ENCODE results near the gene ZMIZ1. TPM values are rescaled to one million over a fixed set of nuclear protein-coding genes. Genes with fewer than 3 reads are reported as not detected.
A peak's percentile ranks its signal among the peaks of the same experiment; 100 is the strongest.

Gene ZMIZ1
- total and polyA plus RNA-seq, 2 donors from 2014 or later = 14.2 to 97.6 TPM

- H3K4me3 ChIP-seq (ENCODE audit: low read length in 3 of 3) = no peak overlapping the region
- H3K36me3 ChIP-seq (ENCODE audit: control insufficient read depth in 2 of 3, insufficient read depth in 3 of 3, low read length in 3 of 3) = no peaks in the 10 kb centered on the region
- H3K27ac ChIP-seq (ENCODE audit: low read depth in 2 of 2, low read length in 2 of 2) = peak overlapping the region; percentile 26 to 71
- peaks cover 0 to 37% (median 8%) of the 10 kb centered on the region in 3 donors for H3K4me1 ChIP-seq (ENCODE audit: control insufficient read depth in 2 of 3, insufficient read depth in 2 of 3, low read depth in 1 of 3, low read length in 3 of 3)
- intact Hi-C loops (cut with DNase I) = no loop called here
- no peaks in the 10 kb centered on the region for H3K27me3 ChIP-seq (ENCODE audit: control insufficient read depth, insufficient read depth, low read length)
- no peaks in the 10 kb centered on the region for H3K9me3 ChIP-seq (ENCODE audit: control insufficient read depth in 2 of 3, insufficient read depth in 1 of 3, low read length in 3 of 3)
- no peak for DNase-seq
- H3K9ac ChIP-seq (ENCODE audit: low read length in 3 of 3) = no peak overlapping the region
- no peak for FAIRE-seq
- TF ChIP-seq, protein P1, sequence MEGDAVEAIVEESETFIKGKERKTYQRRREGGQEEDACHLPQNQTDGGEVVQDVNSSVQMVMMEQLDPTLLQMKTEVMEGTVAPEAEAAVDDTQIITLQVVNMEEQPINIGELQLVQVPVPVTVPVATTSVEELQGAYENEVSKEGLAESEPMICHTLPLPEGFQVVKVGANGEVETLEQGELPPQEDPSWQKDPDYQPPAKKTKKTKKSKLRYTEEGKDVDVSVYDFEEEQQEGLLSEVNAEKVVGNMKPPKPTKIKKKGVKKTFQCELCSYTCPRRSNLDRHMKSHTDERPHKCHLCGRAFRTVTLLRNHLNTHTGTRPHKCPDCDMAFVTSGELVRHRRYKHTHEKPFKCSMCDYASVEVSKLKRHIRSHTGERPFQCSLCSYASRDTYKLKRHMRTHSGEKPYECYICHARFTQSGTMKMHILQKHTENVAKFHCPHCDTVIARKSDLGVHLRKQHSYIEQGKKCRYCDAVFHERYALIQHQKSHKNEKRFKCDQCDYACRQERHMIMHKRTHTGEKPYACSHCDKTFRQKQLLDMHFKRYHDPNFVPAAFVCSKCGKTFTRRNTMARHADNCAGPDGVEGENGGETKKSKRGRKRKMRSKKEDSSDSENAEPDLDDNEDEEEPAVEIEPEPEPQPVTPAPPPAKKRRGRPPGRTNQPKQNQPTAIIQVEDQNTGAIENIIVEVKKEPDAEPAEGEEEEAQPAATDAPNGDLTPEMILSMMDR (IDR thresholded peaks at IDR 0.05; ENCODE audit: borderline replicate concordance, extremely low read depth, insufficient read depth) = no peak
Measured at GRCh38 chr10:79238158-79238520, 169.4 kb downstream of the ZMIZ1 start.

DNA sequence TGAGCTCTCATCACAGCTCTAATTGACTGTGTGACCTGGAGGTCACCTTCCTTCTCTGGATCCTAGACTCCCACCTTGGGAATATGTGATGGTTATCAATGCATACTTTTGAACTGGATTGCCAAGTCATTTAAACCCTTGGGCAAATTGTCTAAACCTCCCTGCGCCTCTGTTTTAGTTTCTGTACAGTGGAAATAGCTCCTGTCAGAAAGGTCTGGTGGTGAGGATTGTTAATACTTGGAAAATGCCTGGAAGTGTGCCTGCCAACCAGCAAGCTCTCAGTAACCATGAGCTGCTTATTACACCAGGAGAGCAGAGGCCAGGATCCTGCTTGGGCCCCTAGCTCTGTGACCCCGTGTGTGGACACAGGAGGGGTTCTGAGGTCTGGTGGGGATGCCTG lies 169.8 kb downstream of the ZMIZ1 start:
- Histone ChIP-seq H3K9ac (ENCODE audit: low read length in 3 of 3) (peak overlapping the region in 1 of 3 donors; percentile 42), H3K36me3 (ENCODE audit: control insufficient read depth in 2 of 3, insufficient read depth in 3 of 3, low read length in 3 of 3) (no peaks in the 10 kb centered on the region), H3K9me3 (ENCODE audit: control insufficient read depth in 2 of 3, insufficient read depth in 1 of 3, low read length in 3 of 3) (no peaks in the 10 kb centered on the region), H3K27ac (ENCODE audit: low read depth in 2 of 2, low read length in 2 of 2) (peak overlapping the region; percentile 53 to 71), H3K4me3 (ENCODE audit: low read length in 3 of 3) (no peak overlapping the region), H3K4me1 (ENCODE audit: control insufficient read depth in 2 of 3, insufficient read depth in 2 of 3, low read depth in 1 of 3, low read length in 3 of 3) (peaks cover 0 to 37% (median 8%) of the 10 kb centered on the region in 3 donors), H3K27me3 (ENCODE audit: control insufficient read depth, insufficient read depth, low read length) (no peaks in the 10 kb centered on the region)
- DNase-seq (no peak), FAIRE-seq (no peak)
- TF ChIP-seq, protein P1 (IDR thresholded peaks at IDR 0.05; ENCODE audit: borderline replicate concordance, extremely low read depth, insufficient read depth) = no peak
- intact Hi-C loops (cut with DNase I) = no loop called here

GRCh38 chr10:79239275-79239779 lies 170.6 kb downstream of the ZMIZ1 start:
- DNase-seq = peak in 4 of 5 donors; percentile 42 to 79 (median 64)
- FAIRE-seq = no peak

More at GRCh38 chr10:79239275-79239779, 170.6 kb downstream of the ZMIZ1 start:
- Histone ChIP-seq H3K27me3 (ENCODE audit: control insufficient read depth, insufficient read depth, low read length) (no peaks in the 10 kb centered on the region), H3K27ac (ENCODE audit: low read depth in 2 of 2, low read length in 2 of 2) (peak overlapping the region; percentile 5 to 53), H3K9me3 (ENCODE audit: control insufficient read depth in 2 of 3, insufficient read depth in 1 of 3, low read length in 3 of 3) (no peaks in the 10 kb centered on the region), H3K36me3 (ENCODE audit: control insufficient read depth in 2 of 3, insufficient read depth in 3 of 3, low read length in 3 of 3) (no peaks in the 10 kb centered on the region), H3K4me1 (ENCODE audit: control insufficient read depth in 2 of 3, insufficient read depth in 2 of 3, low read depth in 1 of 3, low read length in 3 of 3) (peaks cover 0 to 42% (median 9%) of the 10 kb centered on the region in 3 donors), H3K9ac (ENCODE audit: low read length in 3 of 3) (peak overlapping the region in 1 of 3 donors; percentile 42), H3K4me3 (ENCODE audit: low read length in 3 of 3) (no peak overlapping the region)
- TF ChIP-seq, protein P1 (IDR thresholded peaks at IDR 0.05; ENCODE audit: borderline replicate concordance, extremely low read depth, insufficient read depth) = no peak
- intact Hi-C loops (cut with DNase I) = no loop called here

All from kidney (tissue), 14 donors.